Esophagus squamous epithelium (tissue), 5 donors: ENCODE measurements around the gene SENP7. TPM values are rescaled to one million over a fixed set of nuclear protein-coding genes. Genes with fewer than 3 reads are reported as not detected.

Source experiments
- DNase-seq: peaks from one replicate; lab custom pipeline; 2025; lab: John Stamatoyannopoulos, UW
- H3K27ac ChIP-seq, 4 donors: fragments of 200-600 bp; sonication (generic); one replicate each; pipeline ENCODE4 v1.5.1; 2016 to 2019; ENCODE audit warnings: mild to moderate bottlenecking in 1 of 4
- H3K27me3 ChIP-seq, 4 donors: fragments of 200-600 bp; sonication (generic); 1 replicate in 3 of 4; 2 replicates in 1 of 4; pipeline versions ENCODE4 v1.5.1 to v1.6.0; 2017 to 2021; ENCODE audit warnings: antibody characterized with exemption in 1 of 4
- H3K36me3 ChIP-seq, 3 donors: fragments of 200-600 bp; sonication (generic); one replicate each; pipeline ENCODE4 v1.5.1; 2016 to 2019
- H3K4me1 ChIP-seq, 3 donors: fragments of 200-600 bp; sonication (generic); one replicate each; pipeline ENCODE4 v1.5.1; 2017 to 2019
- H3K4me3 ChIP-seq, 4 donors: fragments of 200-600 bp; sonication (generic); 1 replicate in 3 of 4; 2 replicates in 1 of 4; pipeline ENCODE4 v1.5.1; 2016 to 2019; ENCODE audit warnings: mild to moderate bottlenecking in 2 of 4, moderate library complexity in 1 of 4
- H3K9me3 ChIP-seq, 3 donors: fragments of 200-600 bp; sonication (generic); one replicate each; pipeline ENCODE4 v1.5.1; 2016 to 2019
- CTCF ChIP-seq, 6 experiments: fragments of 450-650 bp in 4 of 6; fragments of 200-600 bp in 2 of 6; sonication (generic) in 2 of 6; IDR thresholded peaks; one replicate each; pipeline ENCODE4 v1.5.1; 2016 to 2019; ENCODE audit warnings: antibody characterized with exemption in 6 of 6, mild to moderate bottlenecking in 4 of 6, moderate library complexity in 4 of 6
- POLR2A ChIP-seq, 4 donors: fragments of 450-650 bp; IDR thresholded peaks; one replicate each; pipeline ENCODE4 v1.6.1; 2017; ENCODE audit warnings: antibody characterized with exemption in 4 of 4, mild to moderate bottlenecking in 4 of 4, moderate library complexity in 3 of 4
- WGBS, 2 donors: methylation state at CpG; one replicate each; pipeline ENCODE4 v1.1.5; 2018; 5-methylcytosine and 5-hydroxymethylcytosine counted together
- intact Hi-C: fragments of 100-400 bp; cut with DNase I; formaldehyde crosslinking; loops from one replicate; pipeline ENCODE4 v1.15.0; 2022
- total RNA-seq, 4 donors: library from RNA; depleted of rRNA; stranded (reverse); fragments of >200 nt; gene quantifications; one replicate each; pipeline ENCODE4 v1.1.0, GENCODE V29; 2016
- donor health status: DM: yes; HTN: yes; CAD: no.

SENP7 gene
- total RNA-seq, 4 donors from 2014 or later, result 6.0 to 18.9 (median 9.5) TPM

DNA sequence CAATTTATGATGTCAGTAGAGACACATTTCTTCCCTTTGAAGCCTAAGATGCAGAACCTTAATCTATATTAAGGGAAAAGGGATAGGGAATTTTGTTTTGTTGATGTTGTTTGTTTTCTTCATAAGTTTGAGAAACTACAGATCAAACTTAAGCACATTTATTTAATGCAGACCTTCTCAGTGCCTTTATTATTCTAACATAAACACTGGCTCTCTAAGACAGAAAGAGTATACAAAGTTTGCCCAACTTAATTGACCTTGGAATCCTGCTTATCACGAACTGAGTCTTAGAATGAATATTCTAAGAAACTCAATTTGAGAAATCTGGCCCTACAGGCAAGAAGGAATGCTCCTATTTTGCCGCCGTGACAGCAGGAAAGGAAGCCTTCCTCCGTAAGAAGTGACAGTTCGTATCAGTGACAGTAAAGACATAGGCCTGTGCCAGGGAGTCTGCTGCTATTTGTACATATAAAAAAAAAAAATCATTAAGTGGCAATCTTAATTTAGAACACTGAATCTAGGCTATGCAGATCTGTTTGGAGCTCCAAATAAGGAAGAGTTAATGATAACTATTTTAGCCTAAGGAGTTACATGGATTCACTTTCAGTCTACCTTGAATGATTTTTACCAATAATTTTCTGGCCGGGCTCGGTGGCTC lies 183.9 kb downstream of the SENP7 start:
- 95 to 97% methylated on average over 7 of the region's 7 CpGs for WGBS, 2 donors
- H3K9me3 ChIP-seq, result no peaks in the 10 kb centered on the region
- intact Hi-C loops, result no loop called here

GRCh38 chr3:101325393-101326134 lies 187.4 kb downstream of the SENP7 start:
- Histone ChIP-seq H3K4me3 (no peak overlapping the region), H3K9me3 (no peaks in the 10 kb centered on the region), H3K4me1 (no peaks in the 10 kb centered on the region), H3K27ac (no peak overlapping the region), H3K27me3 (no peaks in the 10 kb centered on the region), H3K36me3 (peaks cover 0 to 61% (median 0%) of the 10 kb centered on the region in 3 donors)
- intact Hi-C loops, result no loop called here
- WGBS, 2 donors, result 71 to 85% methylated on average over 5 of the region's 5 CpGs
- TF ChIP-seq CTCF (IDR thresholded peaks at IDR 0.05) (no peak), POLR2A (IDR thresholded peaks at IDR 0.05) (no peak)
- DNase-seq, result no peak

More for the DNA sequence above, 183.9 kb downstream of the SENP7 start:
- no peak for TF ChIP-seq POLR2A (IDR thresholded peaks at IDR 0.05)
- no peak for TF ChIP-seq CTCF (IDR thresholded peaks at IDR 0.05)
- Histone ChIP-seq H3K4me1 (no peaks in the 10 kb centered on the region), H3K27me3 (no peaks in the 10 kb centered on the region), H3K4me3 (no peak overlapping the region), H3K36me3 (peaks cover 0 to 64% (median 0%) of the 10 kb centered on the region in 3 donors), H3K27ac (no peak overlapping the region)
- DNase-seq, result no peak

- H3K4me3 ChIP-seq, result no peak within 1 kb of the TSS
- H3K36me3 ChIP-seq, result peaks cover 0 to 14% (median 0%) of the 10 kb centered on the region in 3 donors
- H3K9me3 ChIP-seq, result no peaks in the 10 kb centered on the region
- no peak for DNase-seq
- H3K27me3 ChIP-seq, result no peaks in the 10 kb centered on the region
- TF ChIP-seq POLR2A (IDR thresholded peaks at IDR 0.05) (no peak), CTCF (IDR thresholded peaks at IDR 0.05) (no peak)
- no peak within 1 kb of the TSS for H3K27ac ChIP-seq
- WGBS, 2 donors, result 91 to 93% methylated on average over 2 of the region's 2 CpGs
- intact Hi-C loops, result no loop called here
- no peaks in the 10 kb centered on the region for H3K4me1 ChIP-seq
Observed at GRCh38 chr3:101320475-101320874, 192.5 kb downstream of the SENP7 start, which contains the start of gene IMPG2. TSS of gene IMPG2 (minus strand) at chr3:101320575. CDS start at chr3:101320372, 203 bp downstream.

DNA sequence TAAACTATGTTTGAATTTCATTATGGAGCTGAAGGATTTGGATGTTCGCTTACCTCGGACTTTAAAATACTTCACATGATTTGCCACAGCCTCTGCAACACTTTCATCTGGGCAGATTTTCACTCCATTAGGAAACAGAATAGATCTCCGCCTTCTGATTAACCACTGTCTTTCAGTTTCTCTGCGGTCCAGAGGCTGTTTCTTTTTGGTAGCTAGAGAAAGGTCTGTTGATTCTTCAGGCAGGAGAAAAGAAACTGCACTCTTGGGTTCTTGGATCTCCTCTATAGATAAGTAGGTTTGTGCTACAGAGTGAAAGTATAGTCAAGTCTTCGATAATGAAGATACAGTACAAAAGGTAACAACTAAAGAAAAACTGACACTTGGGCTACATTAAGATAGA lies 193.5 kb downstream of the SENP7 start:
- TF ChIP-seq POLR2A (IDR thresholded peaks at IDR 0.05) (no peak), CTCF (IDR thresholded peaks at IDR 0.05) (no peak)
- no peaks in the 10 kb centered on the region for H3K27me3 ChIP-seq
- intact Hi-C loops, result no loop called here
- 80% methylated on average over 5 of the region's 5 CpGs for WGBS, 2 donors
- H3K27ac ChIP-seq, result no peak overlapping the region
- no peaks in the 10 kb centered on the region for H3K9me3 ChIP-seq
- no peak overlapping the region for H3K4me3 ChIP-seq
- no peak for DNase-seq
- peaks cover 0 to 9% (median 0%) of the 10 kb centered on the region in 3 donors for H3K36me3 ChIP-seq
- H3K4me1 ChIP-seq, result no peaks in the 10 kb centered on the region

DNA sequence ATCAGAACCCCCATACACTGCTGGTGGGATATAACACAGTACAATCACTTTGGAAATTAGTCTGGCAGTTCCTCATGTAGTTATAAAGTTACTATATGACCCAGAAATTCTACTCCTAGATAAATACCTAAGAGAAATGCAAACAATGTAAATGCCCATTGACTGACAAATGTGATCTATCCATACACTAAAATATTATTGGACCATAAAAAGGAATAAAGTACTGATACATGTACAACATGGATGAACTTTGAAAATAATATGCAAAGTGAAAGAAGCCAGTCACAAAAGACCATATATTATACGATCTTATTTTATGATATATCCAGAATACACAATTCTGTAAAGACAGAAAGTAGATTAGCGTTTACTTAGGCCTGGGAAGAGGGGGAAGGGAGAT lies 200.5 kb downstream of the SENP7 start:
- intact Hi-C loops, result no loop called here
- WGBS, 2 donors, result 88 to 95% methylated on average over 2 of the region's 2 CpGs
- no peaks in the 10 kb centered on the region for H3K27me3 ChIP-seq
- no peaks in the 10 kb centered on the region for H3K4me1 ChIP-seq
- H3K27ac ChIP-seq, result no peak overlapping the region
- no peaks in the 10 kb centered on the region for H3K36me3 ChIP-seq
- no peak overlapping the region for H3K4me3 ChIP-seq
- peaks cover 0 to 10% (median 8%) of the 10 kb centered on the region in 3 donors for H3K9me3 ChIP-seq
- DNase-seq, result no peak
- TF ChIP-seq CTCF (IDR thresholded peaks at IDR 0.05), result no peak
- TF ChIP-seq POLR2A (IDR thresholded peaks at IDR 0.05), result no peak
